Smooth muscle cell (in vitro differentiated cells): Measurements from ENCODE around the gene CYP11A1. TPM values are rescaled to one million over a fixed set of nuclear protein-coding genes. Genes with fewer than 3 reads are reported as not detected.

Experiments
- DNase-seq: peaks from one replicate; lab custom pipeline; 2025; ENCODE audit not compliant: unreplicated experiment; lab: John Stamatoyannopoulos, UW
- H2AFZ ChIP-seq: fragments of 200-600 bp; sonication (generic); 2 replicates; pipeline ENCODE4 v1.6.0; 2016; ENCODE audit warnings: antibody characterized with exemption, low read depth, mild to moderate bottlenecking
- H3F3A ChIP-seq: fragments of 200-600 bp; sonication (generic); 2 replicates; pipeline ENCODE4 v1.6.0; 2017; ENCODE audit warnings: antibody characterized with exemption, low read depth
- H3K27ac ChIP-seq: fragments of 200-600 bp; sonication (generic); 2 replicates; pipeline ENCODE4 v1.5.1; 2016; ENCODE audit warnings: low read depth, mild to moderate bottlenecking
- H3K27me3 ChIP-seq: fragments of 200-600 bp; sonication (generic); 2 replicates; pipeline ENCODE4 v1.6.1; 2016; ENCODE audit warnings: low read depth, mild to moderate bottlenecking
- H3K36me3 ChIP-seq: fragments of 200-600 bp; sonication (generic); 2 replicates; pipeline ENCODE4 v1.5.1; 2016; ENCODE audit warnings: low read depth
- H3K4me1 ChIP-seq: fragments of 200-600 bp; sonication (generic); 2 replicates; pipeline ENCODE4 v1.5.1; 2016; ENCODE audit warnings: low read depth
- H3K4me2 ChIP-seq: fragments of 200-600 bp; sonication (generic); 2 replicates; pipeline ENCODE4 v1.6.0; 2016; ENCODE audit warnings: mild to moderate bottlenecking
- H3K4me3 ChIP-seq: fragments of 200-600 bp; sonication (generic); 2 replicates; pipeline ENCODE4 v1.5.1; 2016; ENCODE audit warnings: mild to moderate bottlenecking
- H3K79me2 ChIP-seq: fragments of 200-600 bp; sonication (generic); 2 replicates; pipeline ENCODE4 v1.6.0; 2016; ENCODE audit warnings: low read depth, mild to moderate bottlenecking
- H3K9ac ChIP-seq: fragments of 200-600 bp; sonication (generic); 2 replicates; pipeline ENCODE4 v1.6.0; 2016; ENCODE audit warnings: low read depth
- H3K9me3 ChIP-seq: fragments of 200-600 bp; sonication (generic); replicated peaks from 2 replicates; pipeline ENCODE4 v1.5.1; 2016; ENCODE audit warnings: low read depth
- H4K20me1 ChIP-seq: fragments of 200-600 bp; sonication (generic); 2 replicates; pipeline ENCODE4 v1.6.0; 2016; ENCODE audit warnings: low read depth
- CTCF ChIP-seq: fragments of 200-600 bp; sonication (generic); IDR thresholded peaks from 2 replicates; pipeline ENCODE4 v1.5.1; 2017; ENCODE audit warnings: borderline replicate concordance, mild to moderate bottlenecking, antibody characterized with exemption; ENCODE audit not compliant: insufficient read depth, poor library complexity, severe bottlenecking
- WGBS: methylation state at CpG from one replicate; pipeline ENCODE4 v1.1.7; 2016; ENCODE audit warnings: low lambda C conversion rate; 5-methylcytosine and 5-hydroxymethylcytosine counted together
- polyA plus RNA-seq: library from polyadenylated mRNA; unstranded; fragments of >200 nt; fragmentation: Nextera tagmentation; extraction: Ambion mirVana; gene quantifications from 2 replicates; pipeline ENCODE4 v1.2.1, GENCODE V29; 2016
- total RNA-seq: library from RNA; depleted of rRNA; stranded (reverse); fragments of >200 nt; gene quantifications from 2 replicates; pipeline ENCODE4 v1.2.3, GENCODE V29; 2014

CYP11A1 gene
- total and polyA plus RNA-seq, 2 experiments from 2014 or later: 3.5 to 6.6 TPM

GRCh38 chr15:74304431-74304830 lies 63.0 kb downstream of the CYP11A1 start:
- Histone ChIP-seq H3K4me2 (no peak overlapping the region), H3K27me3 (no peaks in the 10 kb centered on the region), H3K9ac (no peak overlapping the region)

GRCh38 chr15:74303741-74304309 lies 63.6 kb downstream of the CYP11A1 start:
- Histone ChIP-seq H3K27ac (no peak overlapping the region), H3K4me1 (peaks cover 59% of the 10 kb centered on the region), H3F3A (no peaks in the 10 kb centered on the region), H3K4me2 (peak overlapping the region; percentile 5), H2AFZ (no peak overlapping the region), H4K20me1 (no peaks in the 10 kb centered on the region), H3K27me3 (no peaks in the 10 kb centered on the region), H3K79me2 (no peaks in the 10 kb centered on the region), H3K9ac (no peak overlapping the region), H3K4me3 (no peak overlapping the region), H3K9me3 (no peaks in the 10 kb centered on the region), H3K36me3 (no peaks in the 10 kb centered on the region)
- 35% methylated on average over 6 of the region's 6 CpGs for WGBS
- no peak for DNase-seq
- no peak for TF ChIP-seq CTCF

More at GRCh38 chr15:74304431-74304830, 63.0 kb downstream of the CYP11A1 start:
- no peak for TF ChIP-seq CTCF
- no peak overlapping the region for H3K27ac ChIP-seq
- no peak overlapping the region for H2AFZ ChIP-seq
- no peaks in the 10 kb centered on the region for H3K36me3 ChIP-seq
- no peak for DNase-seq
- H4K20me1 ChIP-seq: no peaks in the 10 kb centered on the region
- 54% methylated on average over 10 of the region's 12 CpGs for WGBS
- no peaks in the 10 kb centered on the region for H3K9me3 ChIP-seq
- no peak overlapping the region for H3K4me3 ChIP-seq
- H3K79me2 ChIP-seq: no peaks in the 10 kb centered on the region
- H3K4me1 ChIP-seq: peaks cover 61% of the 10 kb centered on the region
- no peaks in the 10 kb centered on the region for H3F3A ChIP-seq

GRCh38 chr15:74302821-74303359 lies 64.6 kb downstream of the CYP11A1 start:
- peak; percentile 60 for TF ChIP-seq CTCF
- Histone ChIP-seq H3K4me2 (no peak overlapping the region), H3K4me3 (no peak overlapping the region), H3K27me3 (no peaks in the 10 kb centered on the region), H4K20me1 (no peaks in the 10 kb centered on the region), H3K36me3 (no peaks in the 10 kb centered on the region), H3K4me1 (peaks cover 53% of the 10 kb centered on the region), H3K27ac (no peak overlapping the region), H3K79me2 (no peaks in the 10 kb centered on the region), H3F3A (no peaks in the 10 kb centered on the region), H3K9ac (no peak overlapping the region), H2AFZ (no peak overlapping the region), H3K9me3 (no peaks in the 10 kb centered on the region)
- no peak for DNase-seq
- 40% methylated on average over 7 of the region's 7 CpGs for WGBS
